Activated naive CD4-positive, alpha-beta T cell treated with anti-CD3 and anti-CD28 coated beads, Interleukin-2, amount 10 ng/mL, durations not matched to agents 7 days and 5 days (primary cell): ENCODE data around the gene TIGD7.

Source experiments
- CTCF ChIA-PET: fragments of 350-600 bp; sonication (Branson Sonifier 250); formaldehyde crosslinking; loops from one replicate; lab custom pipeline; 2021; ENCODE audit warnings: antibody characterized with exemption; lab: Charles Lee
- DNase-seq: peaks from one replicate; pipeline ENCODE4 v3.0.0-alpha.2; 2020
- H3K27ac Mint-ChIP-seq: one replicate; pipeline ENCODE4 v1.8.0; 2021; ENCODE audit warnings: mild to moderate bottlenecking, moderate library complexity, mixed read lengths
- H3K27me3 Mint-ChIP-seq: one replicate; pipeline ENCODE4 v1.8.0; 2021; ENCODE audit warnings: mild to moderate bottlenecking, mixed read lengths
- H3K36me3 Mint-ChIP-seq: one replicate; pipeline ENCODE4 v1.8.0; 2021; ENCODE audit warnings: mixed read lengths
- H3K4me1 Mint-ChIP-seq: one replicate; pipeline ENCODE4 v1.8.0; 2021; ENCODE audit warnings: mixed read lengths
- H3K4me3 Mint-ChIP-seq: one replicate; pipeline ENCODE4 v1.8.0; 2021; ENCODE audit warnings: mild to moderate bottlenecking, moderate library complexity, mixed read lengths
- H3K9me3 Mint-ChIP-seq: one replicate; pipeline ENCODE4 v1.8.0; 2021; ENCODE audit warnings: mixed read lengths

The TIGD7 gene

GRCh38 chr16:3268294-3268693 lies 36.9 kb downstream of the TIGD7 start:
- Mint-ChIP-seq H3K4me3 (no peak overlapping the region), H3K36me3 (peaks cover 48% of the 10 kb centered on the region), H3K27me3 (no peaks in the 10 kb centered on the region), H3K27ac (no peak overlapping the region), H3K4me1 (peaks cover 22% of the 10 kb centered on the region), H3K9me3 (peaks cover 48% of the 10 kb centered on the region)
- CTCF ChIA-PET = interaction anchor here (1.1 to 2.0 kb wide), 3 partner anchors 14 to 231 kb away, joined by 3 to 6 read pairs (median 6); no protein-coding TSS in a partner anchor
- DNase-seq = no peak

DNA sequence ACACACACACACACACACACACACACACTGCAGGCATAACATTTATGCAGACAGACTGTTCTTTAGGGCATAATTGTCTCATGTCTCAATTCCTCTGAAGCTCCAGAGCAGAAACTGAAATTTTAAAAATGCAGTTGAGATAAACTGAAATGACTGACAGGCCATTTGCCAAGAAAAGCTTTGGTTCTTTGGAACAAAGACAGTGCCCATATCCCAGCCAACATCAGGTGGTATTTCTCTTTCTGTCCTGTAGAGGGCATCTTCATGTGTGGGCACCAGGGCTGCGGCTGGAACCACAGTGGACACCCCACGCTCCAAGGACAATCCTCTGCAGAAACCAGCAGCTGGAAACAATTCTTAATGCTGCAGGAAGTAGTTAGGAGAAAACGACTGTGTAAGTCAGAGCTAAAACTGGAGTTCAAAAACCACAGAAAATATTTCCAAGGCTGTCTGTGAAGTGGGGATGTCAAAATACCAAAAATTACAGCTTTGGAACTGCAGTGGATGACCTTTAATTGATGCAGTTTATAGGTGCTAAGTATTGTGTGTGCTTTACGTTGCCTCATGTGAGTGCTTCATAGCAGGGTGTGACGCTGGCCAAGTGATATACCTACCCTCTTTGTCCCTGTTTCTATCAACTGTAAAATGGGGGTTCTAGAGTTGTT lies 38.2 kb downstream of the TIGD7 start:
- no peaks in the 10 kb centered on the region for H3K27me3 Mint-ChIP-seq
- H3K27ac Mint-ChIP-seq = no peak overlapping the region
- H3K4me1 Mint-ChIP-seq = peaks cover 32% of the 10 kb centered on the region
- no peak overlapping the region for H3K4me3 Mint-ChIP-seq
- peaks cover 58% of the 10 kb centered on the region for H3K36me3 Mint-ChIP-seq
- no peak for DNase-seq
- CTCF ChIA-PET = interaction anchor here (0.9 to 2.0 kb wide), 6 partner anchors 10 to 126 kb away, joined by 3 to 6 read pairs (median 4); no protein-coding TSS in a partner anchor
- peaks cover 50% of the 10 kb centered on the region for H3K9me3 Mint-ChIP-seq

DNA sequence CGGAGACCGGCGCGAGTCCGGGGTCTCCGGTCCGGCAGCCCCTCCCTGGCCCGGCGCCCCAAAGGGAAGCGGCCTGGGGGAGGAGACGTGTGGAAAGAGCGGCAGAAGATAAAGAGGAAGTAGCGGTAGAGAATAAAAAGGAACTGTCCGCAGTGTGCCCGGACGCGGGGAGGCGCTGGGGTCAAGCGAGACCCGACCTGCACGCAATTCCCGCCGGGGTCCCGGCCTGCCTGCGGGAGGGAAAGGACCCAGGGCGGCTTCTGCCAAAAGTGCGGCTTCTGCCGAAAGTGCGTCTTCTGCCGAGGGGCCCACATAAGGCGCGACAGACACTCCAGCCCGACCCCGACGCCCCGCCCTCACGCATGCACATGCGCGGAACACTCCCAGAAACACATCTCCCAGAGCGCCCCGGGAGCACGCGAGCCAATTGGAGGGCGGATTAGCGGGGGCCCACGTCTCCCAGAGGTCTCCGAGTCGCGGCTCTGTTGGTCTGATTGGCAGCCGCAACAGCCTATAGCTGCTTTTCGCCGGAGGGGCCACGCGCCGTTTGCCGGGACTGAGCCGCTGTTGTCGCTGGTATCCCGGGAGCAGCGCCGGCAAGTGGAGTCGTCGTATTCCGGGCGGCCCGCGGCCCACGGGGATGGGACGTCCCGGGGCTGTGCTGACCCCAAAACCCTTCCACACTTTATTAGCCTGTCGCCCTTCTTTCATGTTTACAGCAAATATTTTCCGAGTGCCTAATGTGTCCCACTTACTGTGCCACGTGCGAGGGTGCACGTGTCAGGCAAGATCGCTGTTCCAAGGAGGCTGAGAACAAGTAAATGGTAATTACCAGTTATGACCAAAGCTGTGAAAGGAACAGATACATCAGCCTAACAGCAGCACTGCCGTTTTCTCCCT lies 40.8 kb downstream of the TIGD7 start:
- Mint-ChIP-seq H3K4me1 (peaks cover 35% of the 10 kb centered on the region), H3K27me3 (no peaks in the 10 kb centered on the region), H3K27ac (peak overlapping the region; percentile 97), H3K36me3 (peaks cover 55% of the 10 kb centered on the region), H3K9me3 (peaks cover 44% of the 10 kb centered on the region), H3K4me3 (peak overlapping the region; percentile 84)
- DNase-seq = peak; percentile 97
- CTCF ChIA-PET = no interaction called here

DNA sequence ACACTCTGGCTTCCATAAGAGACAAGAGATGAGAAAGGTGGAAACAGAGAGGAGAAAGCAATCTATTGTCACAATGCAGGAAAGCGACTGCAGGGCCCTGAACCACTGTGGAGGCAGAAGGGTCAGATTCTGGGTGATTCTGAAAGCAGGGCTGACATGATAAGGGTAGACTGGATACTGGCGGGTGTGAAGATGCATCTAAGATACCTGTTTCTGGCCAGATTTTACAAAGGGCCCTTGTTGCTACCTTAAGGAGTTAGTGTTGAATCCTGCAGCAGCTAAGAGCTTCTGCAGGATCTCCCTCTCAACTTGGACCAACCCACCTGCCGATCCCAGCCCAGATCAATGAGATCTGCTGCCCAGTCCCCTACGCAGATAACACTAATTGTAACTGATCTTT lies 42.7 kb downstream of the TIGD7 start:
- Mint-ChIP-seq H3K9me3 (peaks cover 30% of the 10 kb centered on the region), H3K27ac (peak overlapping the region; percentile 97), H3K4me3 (peak overlapping the region; percentile 84), H3K4me1 (peaks cover 35% of the 10 kb centered on the region), H3K36me3 (peaks cover 43% of the 10 kb centered on the region), H3K27me3 (peaks cover 6% of the 10 kb centered on the region)
- CTCF ChIA-PET = interaction anchor here (0.7 kb wide), 1 partner anchor 73 kb away, joined by 3 read pairs; no protein-coding TSS in a partner anchor
- DNase-seq = no peak

DNA sequence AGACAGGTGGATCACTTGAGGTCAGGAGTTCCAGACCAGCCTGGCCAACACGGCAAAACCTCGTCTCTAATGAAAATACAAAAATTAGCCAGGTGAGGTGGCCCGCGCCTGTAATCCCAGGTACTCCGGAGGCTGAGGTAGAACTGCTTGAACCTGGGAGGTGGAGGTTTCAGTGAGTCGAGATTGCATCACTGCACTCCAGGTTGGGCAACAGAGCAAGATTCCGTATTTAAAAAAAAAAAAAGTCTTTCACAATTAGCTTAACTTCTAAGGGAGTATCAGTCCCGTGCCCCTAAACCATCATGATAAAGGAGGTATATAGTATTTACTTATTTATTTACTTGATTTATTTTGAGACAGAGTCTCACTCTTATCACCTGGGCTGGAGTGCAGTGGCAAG lies 45.4 kb downstream of the TIGD7 start:
- CTCF ChIA-PET = no interaction called here
- Mint-ChIP-seq H3K4me3 (no peak overlapping the region), H3K27ac (no peak overlapping the region), H3K4me1 (peaks cover 25% of the 10 kb centered on the region), H3K9me3 (peaks cover 13% of the 10 kb centered on the region), H3K36me3 (peaks cover 20% of the 10 kb centered on the region), H3K27me3 (peaks cover 18% of the 10 kb centered on the region)
- DNase-seq = no peak

- Mint-ChIP-seq H3K9me3 (peaks cover 5% of the 10 kb centered on the region), H3K27me3 (peaks cover 24% of the 10 kb centered on the region), H3K4me1 (peaks cover 3% of the 10 kb centered on the region), H3K36me3 (no peaks in the 10 kb centered on the region), H3K27ac (no peak overlapping the region), H3K4me3 (no peak overlapping the region)
- CTCF ChIA-PET = interaction anchor here (2.2 kb wide), 1 partner anchor 9 kb away, joined by 4 read pairs; no protein-coding TSS in a partner anchor
- no peak for DNase-seq
Measured at GRCh38 chr16:3256866-3257465, 48.3 kb downstream of the TIGD7 start.

DNA sequence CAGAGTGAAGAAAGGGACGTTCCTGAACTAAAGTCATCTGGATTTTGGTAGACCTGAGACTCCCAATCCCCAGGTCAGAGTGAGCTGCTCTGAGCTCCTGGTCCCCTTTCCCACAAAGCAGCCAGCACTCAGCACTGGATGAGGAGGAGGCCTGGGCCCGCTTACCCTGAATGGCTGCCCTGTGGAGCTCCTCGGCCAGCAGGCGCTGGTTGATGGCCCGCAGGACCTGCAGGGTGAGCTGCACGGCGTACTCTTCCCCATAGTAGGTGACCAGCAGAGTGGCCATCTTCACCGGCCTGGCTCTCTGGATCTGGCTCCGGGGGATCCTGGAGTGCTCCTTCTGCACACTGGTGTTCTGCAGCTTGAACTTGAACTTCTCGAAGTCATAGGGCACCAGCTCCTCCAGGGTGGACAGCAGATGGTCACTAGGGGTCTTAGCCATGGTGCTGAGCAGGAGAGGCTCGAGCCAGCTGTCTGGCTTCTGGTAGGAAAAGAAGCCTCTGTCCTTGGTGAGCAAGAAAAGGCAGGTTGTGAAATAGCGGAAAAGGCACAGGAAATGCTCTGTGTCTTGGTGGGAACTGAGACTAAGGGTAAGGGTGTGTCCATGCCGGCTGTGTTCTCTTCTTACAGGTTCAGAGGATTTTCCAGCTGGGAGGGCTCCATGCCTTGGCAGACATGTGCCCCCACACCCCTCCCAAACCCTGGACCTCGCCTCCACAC lies 48.9 kb downstream of the TIGD7 start, which contains the start of gene MEFV:
Gene MEFV, minus strand, starts transcription at position 488 of the 720 bp plus-strand sequence. Its CDS starts 46 bp downstream, at position 442.
- Mint-ChIP-seq H3K27ac (no peak within 1 kb of the TSS), H3K27me3 (peaks cover 25% of the 10 kb centered on the region), H3K4me1 (no peaks in the 10 kb centered on the region), H3K4me3 (no peak within 1 kb of the TSS), H3K9me3 (peaks cover 2% of the 10 kb centered on the region), H3K36me3 (no peaks in the 10 kb centered on the region)
- CTCF ChIA-PET = interaction anchor here (2.2 kb wide), 1 partner anchor 9 kb away, joined by 4 read pairs; no protein-coding TSS in a partner anchor
- no peak for DNase-seq

- Mint-ChIP-seq H3K36me3 (no peaks in the 10 kb centered on the region), H3K27ac (no peak overlapping the region), H3K4me1 (no peaks in the 10 kb centered on the region), H3K4me3 (no peak overlapping the region), H3K9me3 (peaks cover 2% of the 10 kb centered on the region), H3K27me3 (peaks cover 33% of the 10 kb centered on the region)
- CTCF ChIA-PET = interaction anchor here (1.2 kb wide), 1 partner anchor 13 kb away, joined by 3 read pairs; no protein-coding TSS in a partner anchor
- no peak for DNase-seq
Measured at GRCh38 chr16:3254309-3254708, 50.9 kb downstream of the TIGD7 start.

GRCh38 chr16:3252967-3253366 lies 52.3 kb downstream of the TIGD7 start:
- Mint-ChIP-seq H3K4me1 (no peaks in the 10 kb centered on the region), H3K9me3 (peaks cover 2% of the 10 kb centered on the region), H3K4me3 (no peak overlapping the region), H3K36me3 (no peaks in the 10 kb centered on the region), H3K27me3 (peaks cover 41% of the 10 kb centered on the region), H3K27ac (no peak overlapping the region)
- CTCF ChIA-PET = no interaction called here
- no peak for DNase-seq

- H3K4me3 Mint-ChIP-seq = no peak overlapping the region
- peaks cover 38% of the 10 kb centered on the region for H3K27me3 Mint-ChIP-seq
- H3K27ac Mint-ChIP-seq = no peak overlapping the region
- H3K4me1 Mint-ChIP-seq = no peaks in the 10 kb centered on the region
- CTCF ChIA-PET = no interaction called here
- no peaks in the 10 kb centered on the region for H3K36me3 Mint-ChIP-seq
- DNase-seq = no peak
- H3K9me3 Mint-ChIP-seq = peaks cover 2% of the 10 kb centered on the region
Measured at GRCh38 chr16:3249451-3249850, 55.8 kb downstream of the TIGD7 start.

GRCh38 chr16:3249020-3249419 lies 56.2 kb downstream of the TIGD7 start:
- H3K36me3 Mint-ChIP-seq = no peaks in the 10 kb centered on the region
- CTCF ChIA-PET = no interaction called here

More at GRCh38 chr16:3249020-3249419, 56.2 kb downstream of the TIGD7 start:
- DNase-seq = no peak
- H3K27ac Mint-ChIP-seq = no peak overlapping the region
- H3K4me1 Mint-ChIP-seq = no peaks in the 10 kb centered on the region
- peaks cover 3% of the 10 kb centered on the region for H3K9me3 Mint-ChIP-seq
- peaks cover 38% of the 10 kb centered on the region for H3K27me3 Mint-ChIP-seq
- H3K4me3 Mint-ChIP-seq = no peak overlapping the region
